Measurements from ENCODE around the gene FGF4.
A peak's percentile ranks its signal among the peaks of the same experiment; 100 is the strongest.

Gene FGF4

GRCh38 chr11:69807106-69807815, 32.1 kb upstream of the FGF4 start:
- DNase-seq, result no peak

DNA sequence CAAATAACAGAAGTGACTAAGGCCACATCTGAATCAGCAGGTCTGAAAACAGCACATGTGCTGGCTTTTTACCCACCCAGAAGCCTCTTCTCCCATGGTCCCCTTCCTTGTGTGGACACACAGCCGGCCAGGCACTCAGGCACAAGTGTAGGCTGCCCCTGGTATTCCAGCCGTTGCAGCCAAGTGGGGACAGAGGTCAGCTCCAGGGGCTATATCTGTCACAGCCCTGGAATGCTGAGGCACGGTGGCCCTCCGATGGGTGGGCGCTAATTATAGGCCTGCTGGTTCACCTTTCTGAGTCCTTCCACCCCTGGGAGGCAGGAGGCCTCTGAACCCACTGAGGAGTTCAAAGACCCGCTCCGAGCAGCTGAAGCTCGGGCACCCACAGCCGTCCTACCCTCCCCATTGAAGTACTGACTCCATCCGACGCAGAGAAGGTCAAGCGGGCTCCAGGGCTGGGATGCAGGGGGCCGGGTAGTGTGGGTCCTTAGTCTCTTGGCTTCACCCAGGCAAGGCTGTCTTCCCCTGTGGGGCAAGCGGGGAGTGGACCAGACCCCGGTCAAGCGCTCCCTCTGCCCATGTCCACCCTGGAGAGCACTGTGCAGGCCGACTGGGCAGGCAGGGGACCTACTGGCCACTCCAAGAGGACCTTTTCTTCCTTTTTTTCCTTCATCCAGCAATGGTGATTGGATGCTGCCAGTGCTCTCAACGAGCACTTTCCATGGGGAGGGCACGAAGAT, 29.8 kb upstream of the FGF4 start:
- DNase-seq, result no peak

GRCh38 chr11:69803604-69804218, 28.6 kb upstream of the FGF4 start:
- no peak for DNase-seq

- DNase-seq, result no peak
These were observed 27.9 kb upstream of the FGF4 start for GRCh38 chr11:69803022-69803421.

DNA sequence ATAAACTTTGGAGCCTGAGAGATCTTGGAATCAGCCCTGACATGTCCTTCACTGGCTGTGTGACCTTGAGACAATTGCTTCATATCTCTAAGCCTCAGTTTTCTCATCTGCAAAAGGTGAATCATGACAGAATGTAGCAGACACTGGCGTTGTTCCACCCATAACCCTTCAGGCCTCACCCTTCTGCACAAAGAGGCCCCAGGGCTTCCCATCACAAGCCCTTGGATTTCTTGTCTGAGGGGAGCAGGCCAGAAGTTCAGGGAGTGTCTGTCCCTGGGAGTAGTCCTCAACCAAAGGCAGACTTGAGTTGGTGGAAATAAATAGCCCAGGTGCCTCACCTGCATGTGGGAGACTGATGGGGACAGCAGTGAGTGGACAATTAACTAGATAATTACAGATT, 27.4 kb upstream of the FGF4 start:
- no peak for DNase-seq

DNA sequence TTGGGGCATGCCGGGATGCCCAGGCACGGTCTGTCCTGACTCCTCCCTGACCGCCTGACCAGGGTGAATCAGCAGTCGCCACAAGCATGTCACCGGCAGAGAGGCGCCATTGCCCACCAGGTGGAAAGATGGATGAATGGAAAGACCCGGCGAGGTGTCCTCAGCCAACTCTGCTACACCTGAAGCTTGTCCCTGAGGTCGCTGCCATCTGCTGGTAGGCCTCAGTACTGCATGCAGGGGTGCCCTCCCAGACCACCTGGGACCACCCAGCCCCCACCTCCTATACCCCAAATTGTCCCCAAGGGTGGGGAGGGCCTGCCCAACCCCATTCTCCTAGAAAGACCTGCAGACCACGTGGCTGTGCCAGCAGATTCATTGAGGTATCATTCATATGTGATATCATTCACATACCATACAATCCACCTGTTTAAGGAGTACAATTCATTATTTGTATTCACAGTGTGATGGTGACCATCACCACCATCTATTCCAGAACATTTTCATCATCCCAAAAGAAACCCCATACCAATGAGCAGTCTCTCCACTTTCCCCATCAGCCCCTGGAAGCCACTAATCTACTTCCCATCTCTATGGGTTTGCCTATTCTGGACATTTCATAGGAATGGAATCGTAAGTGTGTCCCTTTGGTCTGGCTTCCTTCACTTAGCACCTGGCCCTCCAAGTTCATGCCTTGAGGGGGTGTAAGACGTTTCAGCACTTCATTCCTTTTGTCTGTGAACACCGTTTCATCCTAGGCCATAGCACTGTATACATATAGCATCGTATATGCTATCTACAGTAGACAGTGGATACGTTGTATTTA, 26.6 kb upstream of the FGF4 start:
- peak in 1 of 2 donors; percentile 11 for DNase-seq

DNA sequence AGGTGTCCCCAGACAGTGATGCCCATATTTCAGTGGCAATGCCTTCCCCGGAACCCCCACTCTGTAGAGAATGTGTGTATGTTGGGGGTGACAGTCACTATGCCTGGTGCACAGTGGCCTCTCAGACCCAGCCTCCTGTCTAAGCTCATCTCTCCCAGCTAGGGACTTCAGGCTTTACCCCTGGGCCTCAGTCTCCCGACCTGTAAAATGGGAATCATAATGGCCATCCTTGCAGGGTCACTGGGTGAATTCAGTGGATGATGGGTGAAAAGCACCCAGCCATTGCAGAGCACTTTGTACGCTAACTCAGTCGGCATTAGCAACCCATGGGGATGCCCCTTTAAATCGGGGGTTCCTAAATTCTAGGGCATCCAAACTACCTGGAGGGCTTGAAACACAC, 25.1 kb upstream of the FGF4 start:
- DNase-seq, result no peak

DNA sequence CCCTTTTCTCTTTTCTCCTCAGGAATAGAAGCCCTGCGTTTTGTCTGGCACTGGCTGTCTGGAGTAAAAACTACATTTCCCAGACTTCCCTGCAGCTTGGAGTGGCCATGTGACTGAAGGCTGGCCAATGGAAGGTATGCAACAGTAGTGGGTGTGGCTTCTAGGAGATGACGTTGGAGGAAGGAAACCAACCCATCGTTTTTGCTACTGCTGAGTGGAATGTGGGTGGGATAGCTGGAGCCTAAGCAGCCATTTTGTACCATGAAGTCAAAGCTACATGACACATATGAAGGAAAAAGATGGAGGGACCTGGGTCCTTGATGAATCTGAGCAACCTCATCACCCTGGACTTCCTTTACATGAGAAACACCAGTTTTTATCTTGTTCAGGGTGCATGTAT, 24.4 kb upstream of the FGF4 start:
- DNase-seq, result no peak

DNA sequence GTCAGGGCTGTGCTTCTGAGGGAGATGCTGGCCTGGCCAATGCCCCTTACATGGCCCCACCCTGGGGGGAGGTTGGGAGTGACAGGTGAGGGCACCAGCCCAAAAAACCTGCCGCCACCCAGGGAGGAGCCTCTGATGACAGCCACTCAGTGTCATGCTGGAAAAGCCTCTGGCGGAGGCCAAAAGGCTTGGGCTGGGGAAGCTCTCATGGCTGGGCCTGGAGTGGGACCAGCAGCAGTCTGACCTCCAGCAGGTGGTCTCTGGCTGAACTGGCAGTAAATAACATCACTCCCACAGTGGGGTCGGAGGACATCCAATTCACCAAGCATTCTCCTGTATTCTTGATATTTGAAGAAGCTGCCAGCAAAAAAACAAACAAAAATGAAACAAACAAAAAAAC, 24.0 kb upstream of the FGF4 start:
- no peak for DNase-seq

DNA sequence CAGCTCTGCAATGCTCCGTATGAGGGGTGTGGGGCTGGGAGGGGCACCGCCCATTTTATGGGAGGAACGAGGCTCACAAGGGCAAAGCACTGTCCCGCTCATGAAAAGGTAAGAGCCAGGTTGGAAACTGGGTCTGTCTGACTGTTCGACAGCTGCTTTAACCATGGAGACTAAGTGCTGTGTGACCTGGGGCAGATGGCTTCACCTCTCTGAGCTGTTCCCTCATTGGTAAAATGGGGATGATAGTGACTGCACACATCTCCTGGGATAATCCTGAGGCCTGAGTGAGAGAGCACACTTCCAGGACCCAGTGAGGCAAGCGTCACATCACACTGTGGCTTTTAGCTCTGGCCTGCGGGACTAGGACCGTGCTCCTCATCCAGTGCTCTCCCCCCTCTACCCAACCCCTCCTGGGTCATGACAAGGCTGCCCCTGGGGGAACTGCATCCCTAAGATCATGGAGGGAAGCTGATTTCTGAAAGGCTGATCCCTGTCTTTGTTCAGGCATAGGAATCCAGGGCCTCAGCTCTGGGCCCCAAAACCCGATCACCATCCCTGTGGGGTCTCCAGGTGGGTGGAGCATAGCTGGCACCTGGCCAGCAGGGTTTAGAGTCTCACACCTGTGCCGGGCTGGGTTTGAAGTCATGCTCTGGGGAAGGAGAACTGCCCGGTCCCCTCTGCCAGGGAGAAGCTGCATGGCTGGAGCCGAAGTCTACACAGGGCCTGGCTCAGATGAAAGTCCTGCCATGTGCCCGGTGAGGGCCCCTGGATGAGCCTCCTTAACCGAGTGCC, 22.8 kb upstream of the FGF4 start:
- no peak for DNase-seq

GRCh38 chr11:69797156-69797555, 22.0 kb upstream of the FGF4 start:
- no peak for DNase-seq

- no peak for DNase-seq
These were observed 20.9 kb upstream of the FGF4 start for GRCh38 chr11:69796063-69796462.

GRCh38 chr11:69791276-69792180, 16.4 kb upstream of the FGF4 start:
- no peak for DNase-seq

DNA sequence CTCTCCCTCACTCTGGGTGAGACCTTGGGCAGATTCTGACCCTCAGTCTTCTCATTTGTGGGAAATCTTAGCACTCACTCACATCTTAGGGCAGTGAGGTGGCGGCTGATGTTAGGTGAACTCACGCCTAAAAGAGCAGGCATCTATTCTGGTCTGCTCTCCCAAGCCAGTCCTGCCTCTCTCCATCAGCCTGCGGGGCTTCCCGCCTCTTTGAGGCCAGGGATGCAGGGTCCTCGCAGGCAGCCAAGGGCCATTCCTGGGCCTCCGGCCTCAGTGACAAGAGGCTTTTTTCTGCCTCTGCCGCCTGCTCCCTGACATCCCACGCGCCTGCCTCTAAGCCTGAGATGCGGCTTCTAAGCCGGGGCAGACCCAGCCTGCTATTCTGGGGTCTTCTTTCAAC, 13.8 kb upstream of the FGF4 start:
- DNase-seq, result no peak

DNA sequence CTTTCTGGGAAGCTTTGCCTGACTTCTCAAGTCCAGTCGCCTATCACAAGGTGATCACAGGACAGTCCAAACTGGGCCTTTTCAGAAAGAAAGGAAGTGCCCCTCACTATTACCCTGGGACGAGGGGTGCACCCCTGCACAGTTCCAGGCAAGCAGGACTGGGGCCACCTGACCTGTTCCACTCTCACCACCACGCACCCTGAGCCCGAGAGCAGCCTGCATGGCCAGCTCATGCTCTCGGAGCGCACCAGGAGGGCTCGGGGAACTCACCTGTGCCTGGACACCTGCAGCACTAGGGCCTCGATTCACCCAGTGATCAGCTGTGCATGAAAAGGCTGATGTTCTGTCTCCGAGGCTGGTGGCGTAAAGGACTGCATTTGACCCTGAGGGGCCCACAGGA, 12.8 kb upstream of the FGF4 start:
- DNase-seq, result no peak

DNA sequence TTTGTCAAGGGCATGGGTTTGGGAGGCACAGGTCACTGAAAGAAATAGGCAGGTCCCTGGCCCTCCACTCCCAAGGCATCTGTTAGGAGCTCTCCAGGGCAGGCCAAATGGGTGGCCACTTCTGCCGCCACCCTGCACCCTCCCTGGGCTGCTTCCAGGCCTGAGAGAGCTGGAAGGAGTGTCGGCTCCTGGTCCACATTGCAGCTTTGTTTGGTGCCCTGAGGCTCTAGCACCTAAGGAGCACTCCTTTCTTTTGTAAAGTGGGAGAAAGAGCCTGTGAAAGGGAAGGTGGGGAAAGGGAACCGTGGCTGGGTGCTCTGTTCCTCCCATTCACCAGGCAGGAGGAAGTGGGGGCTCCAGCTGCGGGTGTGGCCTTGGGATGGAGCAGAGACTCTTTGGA, 12.3 kb upstream of the FGF4 start:
- DNase-seq, result no peak

DNA sequence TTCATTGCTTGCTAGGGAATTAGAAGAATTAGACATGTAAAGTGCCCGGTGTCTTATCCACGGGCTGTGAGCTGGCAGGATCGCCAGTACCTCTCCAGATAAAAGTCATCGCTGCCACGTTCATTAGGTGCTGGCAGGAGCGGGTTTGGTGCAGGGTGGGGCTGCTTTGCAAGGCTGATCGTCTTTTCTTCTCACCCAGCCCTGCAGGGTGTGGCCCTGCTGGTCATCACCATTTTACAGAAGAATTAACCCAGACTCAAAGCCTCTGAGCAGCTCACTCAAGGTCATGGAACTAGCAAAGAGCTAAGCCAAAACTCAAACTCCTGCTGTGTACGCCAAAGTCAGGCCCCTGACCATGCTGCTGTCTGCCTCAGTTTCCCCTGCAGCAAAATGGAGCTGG, 6.1 kb upstream of the FGF4 start:
- DNase-seq, result no peak

GRCh38 chr11:69778373-69778772, 3.2 kb upstream of the FGF4 start:
- DNase-seq, result no peak

DNA sequence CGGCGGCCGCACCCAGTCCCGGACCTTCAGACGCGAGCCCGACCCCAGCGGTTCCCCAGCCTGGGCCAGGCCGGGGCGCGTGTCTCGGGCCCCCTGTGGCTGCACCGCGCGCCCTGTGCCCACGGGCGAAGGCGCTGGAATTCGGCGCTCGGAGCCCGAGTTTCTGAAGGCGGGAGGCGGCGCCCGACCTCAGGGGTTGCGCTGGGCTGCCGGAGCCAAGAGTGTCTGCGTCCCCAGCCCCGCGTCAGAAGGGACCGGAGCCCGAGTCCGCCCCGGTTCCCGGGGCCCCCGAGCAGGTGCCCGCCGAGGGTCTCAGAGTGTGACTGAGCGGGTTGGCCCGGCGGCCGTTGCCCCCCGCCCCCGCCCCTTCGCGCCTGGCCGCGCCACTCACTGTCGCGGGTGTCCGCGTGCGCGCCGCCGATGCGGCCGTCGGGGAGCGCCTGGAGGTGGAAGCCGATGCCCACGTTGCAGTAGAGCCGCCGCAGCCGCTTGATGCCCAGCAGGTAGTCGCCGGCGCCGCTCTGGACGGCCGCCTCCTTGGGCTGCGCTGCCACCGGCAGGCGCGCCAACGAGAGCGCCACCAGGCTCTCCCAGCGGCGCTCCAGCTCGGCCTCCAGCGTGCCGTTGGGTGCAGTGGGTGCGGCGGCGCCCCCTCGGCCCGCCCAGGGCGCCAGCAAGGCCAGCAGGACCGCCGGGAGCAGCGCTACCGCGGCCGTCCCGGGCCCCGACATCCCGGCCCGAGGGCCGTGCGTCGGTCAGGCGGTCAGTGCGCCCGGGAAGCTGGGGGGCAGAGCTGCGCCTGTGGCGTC, 583 bp downstream of the FGF4 start:
- DNase-seq, result no peak

GRCh38 chr11:69773626-69774353, 1.4 kb downstream of the FGF4 start:
- DNase-seq, result no peak

Measured in CD4-positive, alpha-beta T cell treated with Interleukin-4 for 1 hour (primary cell).